Liver (tissue), 9 donors: ENCODE measurements around the gene HLA-C. TPM values are rescaled to one million over a fixed set of nuclear protein-coding genes. Genes with fewer than 3 reads are reported as not detected.

ENCODE experiments used
- DNase-seq: peaks from one replicate; pipeline ENCODE4 v3.0.0-alpha.2; 2017; ENCODE audit warnings: low spot score
- H3K27ac ChIP-seq, 2 donors: one replicate each; pipeline ENCODE4 v1.7.0; 2013; ENCODE audit warnings: inconsistent platforms in 2 of 2, low read length in 2 of 2, control low read depth in 1 of 2, low read depth in 1 of 2, mild to moderate bottlenecking in 1 of 2
- H3K27me3 ChIP-seq, 4 donors: one replicate each; pipeline versions ENCODE4 v1.6.1 to v1.7.0; 2013; ENCODE audit warnings: low read length in 3 of 4, inconsistent platforms in 1 of 4, mild to moderate bottlenecking in 1 of 4, moderate library complexity in 1 of 4; ENCODE audit not compliant: control insufficient read depth in 4 of 4, insufficient read depth in 4 of 4
- H3K36me3 ChIP-seq, 4 donors: one replicate each; pipeline versions ENCODE4 v1.6.1 to v1.7.0; 2013; ENCODE audit warnings: low read length in 3 of 4, mild to moderate bottlenecking in 3 of 4, low read depth in 1 of 4, moderate library complexity in 1 of 4; ENCODE audit not compliant: control insufficient read depth in 4 of 4, insufficient read depth in 3 of 4
- H3K4me1 ChIP-seq, 4 donors: one replicate each; pipeline versions ENCODE4 v1.6.1 to v1.7.0; 2013; ENCODE audit warnings: low read length in 3 of 4, mild to moderate bottlenecking in 3 of 4, moderate library complexity in 1 of 4; ENCODE audit not compliant: control insufficient read depth in 4 of 4, insufficient read depth in 4 of 4
- H3K4me3 ChIP-seq, 3 donors: one replicate each; pipeline versions ENCODE4 v1.6.1 to v1.7.0; 2013; ENCODE audit warnings: low read length in 3 of 3, control low read depth in 1 of 3, low read depth in 1 of 3, mild to moderate bottlenecking in 1 of 3
- H3K9ac ChIP-seq, 2 donors: one replicate each; pipeline ENCODE4 v1.7.0; 2013; ENCODE audit warnings: low read length in 2 of 2, mild to moderate bottlenecking in 2 of 2, moderate library complexity in 2 of 2, control low read depth in 1 of 2, low read depth in 1 of 2
- H3K9me3 ChIP-seq, 4 donors: one replicate each; pipeline versions ENCODE4 v1.6.1 to v1.7.0; 2013; ENCODE audit warnings: low read length in 3 of 4; ENCODE audit not compliant: control insufficient read depth in 4 of 4
- ATF3 ChIP-seq: IDR thresholded peaks from 2 replicates; pipeline ENCODE4 v1.6.1; 2016; ENCODE audit warnings: antibody characterized with exemption
- CTCF ChIP-seq: fragments of 150-350 bp; IDR thresholded peaks from 2 replicates; pipeline ENCODE4 v1.5.1; 2017; ENCODE audit warnings: improper control_type of control experiment, low read depth, low read length; ENCODE audit not compliant: missing input control
- FOXA1 ChIP-seq: IDR thresholded peaks from 2 replicates; pipeline ENCODE4 v1.6.1; 2016; ENCODE audit warnings: antibody characterized with exemption
- FOXA2 ChIP-seq: IDR thresholded peaks from 2 replicates; pipeline ENCODE4 v1.6.1; 2016; ENCODE audit warnings: antibody characterized with exemption
- GABPA ChIP-seq, 2 donors: IDR thresholded peaks in 1 of 2; conservative IDR thresholded peaks in 1 of 2; 2 replicates each; pipeline ENCODE4 v1.6.1; 2016; ENCODE audit warnings: antibody characterized with exemption in 2 of 2, mild to moderate bottlenecking in 1 of 2, moderate library complexity in 1 of 2
- HNF4A ChIP-seq, 2 donors: conservative IDR thresholded peaks; 2 replicates each; pipeline ENCODE4 v1.6.1; 2016; ENCODE audit warnings: antibody characterized with exemption in 2 of 2, mild to moderate bottlenecking in 2 of 2
- JUND ChIP-seq, 2 donors: IDR thresholded peaks; 2 replicates each; pipeline ENCODE4 v1.6.1; 2016; ENCODE audit warnings: antibody characterized with exemption in 2 of 2
- NR2F2 ChIP-seq: IDR thresholded peaks from 2 replicates; pipeline ENCODE4 v1.6.1; 2016; ENCODE audit warnings: antibody characterized with exemption
- RAD21 ChIP-seq, 2 donors: IDR thresholded peaks; 2 replicates each; pipeline ENCODE4 v1.6.1; 2016; ENCODE audit warnings: antibody characterized with exemption in 2 of 2, mild to moderate bottlenecking in 2 of 2
- REST ChIP-seq: IDR thresholded peaks from 2 replicates; pipeline ENCODE4 v1.6.1; 2016; ENCODE audit warnings: antibody characterized with exemption, mild to moderate bottlenecking
- RXRA ChIP-seq, 2 donors: IDR thresholded peaks; 2 replicates each; pipeline ENCODE4 v1.6.1; 2017 to 2018; ENCODE audit warnings: antibody characterized with exemption in 2 of 2, mild to moderate bottlenecking in 1 of 2
- SP1 ChIP-seq: IDR thresholded peaks from 2 replicates; pipeline ENCODE4 v1.6.1; 2018; ENCODE audit warnings: antibody characterized with exemption, mild to moderate bottlenecking
- TAF1 ChIP-seq: conservative IDR thresholded peaks from 2 replicates; pipeline ENCODE4 v1.6.1; 2016; ENCODE audit warnings: antibody characterized with exemption, mild to moderate bottlenecking
- YY1 ChIP-seq: IDR thresholded peaks from 2 replicates; pipeline ENCODE4 v1.6.1; 2016; ENCODE audit warnings: antibody characterized with exemption, mild to moderate bottlenecking
- ZBTB33 ChIP-seq: IDR thresholded peaks from 2 replicates; pipeline ENCODE4 v1.6.1; 2016; ENCODE audit warnings: antibody characterized with exemption
- WGBS: extraction: QIAGEN DNeasy Blood & Tissue Kit; methylation state at CpG from one replicate; pipeline ENCODE4 v1.1.7; 2013; 5-methylcytosine and 5-hydroxymethylcytosine counted together
- polyA plus RNA-seq, 2 donors: library from polyadenylated mRNA; stranded (reverse) in 1 of 2; unstranded in 1 of 2; fragments of 200-250 nt in 1 of 2; fragments of >200 nt in 1 of 2; fragmentation: Nextera tagmentation in 1 of 2; extraction: Ambion mirVana in 1 of 2; gene quantifications; one replicate each; pipeline versions ENCODE4 v1.2.1 to v1.2.3, GENCODE V29; 2013 to 2015
- total RNA-seq, 2 donors: library from RNA; depleted of rRNA; stranded (reverse); fragments of >200 nt; gene quantifications; one replicate each; pipeline ENCODE4 v1.2.3, GENCODE V29; 2014
- donor health status: healthy.
- donor health status: healthy.
- donor health status: healthy.
- donor health status: healthy.
- donor health status: healthy.

Gene HLA-C
- total and polyA plus RNA-seq, 4 donors, result 232 to 317 (median 270) TPM

- no peak for TF ChIP-seq CTCF
- WGBS, result 74% methylated on average over 6 of the region's 6 CpGs
- no peaks in the 10 kb centered on the region for H3K4me1 ChIP-seq
- no peak overlapping the region for H3K9ac ChIP-seq
- H3K9me3 ChIP-seq, result no peaks in the 10 kb centered on the region
- H3K36me3 ChIP-seq, result no peaks in the 10 kb centered on the region
- H3K27ac ChIP-seq, result no peak overlapping the region
- no peak overlapping the region for H3K4me3 ChIP-seq
- H3K27me3 ChIP-seq, result no peaks in the 10 kb centered on the region
- no peak for DNase-seq
These were observed 43.4 kb downstream of the HLA-C start for GRCh38 chr6:31228476-31228875.

- Histone ChIP-seq H3K36me3 (no peaks in the 10 kb centered on the region), H3K27me3 (no peaks in the 10 kb centered on the region), H3K9ac (no peak overlapping the region), H3K27ac (no peak overlapping the region), H3K4me3 (no peak overlapping the region), H3K4me1 (no peaks in the 10 kb centered on the region), H3K9me3 (no peaks in the 10 kb centered on the region)
- WGBS, result 75% methylated on average over 7 of the region's 7 CpGs
- DNase-seq, result no peak
- no peak for TF ChIP-seq REST
- no peak for TF ChIP-seq RXRA (IDR thresholded peaks at IDR 0.05)
- no peak for TF ChIP-seq NR2F2
- TF ChIP-seq SP1, result no peak
- TF ChIP-seq RAD21 (IDR thresholded peaks at IDR 0.05), result no peak
These were observed 44.7 kb downstream of the HLA-C start for GRCh38 chr6:31227143-31227542.

GRCh38 chr6:31225735-31226134, 46.2 kb downstream of the HLA-C start:
- no peak overlapping the region for H3K9ac ChIP-seq
- 63% methylated on average over 7 of the region's 7 CpGs for WGBS
- no peak for DNase-seq
- H3K4me1 ChIP-seq, result no peaks in the 10 kb centered on the region
- no peaks in the 10 kb centered on the region for H3K9me3 ChIP-seq
- H3K36me3 ChIP-seq, result no peaks in the 10 kb centered on the region
- no peaks in the 10 kb centered on the region for H3K27me3 ChIP-seq
- H3K27ac ChIP-seq, result no peak overlapping the region
- no peak overlapping the region for H3K4me3 ChIP-seq
- no peak for TF ChIP-seq FOXA2
- no peak for TF ChIP-seq HNF4A (conservative IDR thresholded peaks at IDR 0.05)
- TF ChIP-seq ZBTB33, result no peak
- TF ChIP-seq JUND (IDR thresholded peaks at IDR 0.05), result no peak
- TF ChIP-seq TAF1, result no peak
- no peak for TF ChIP-seq ATF3
- TF ChIP-seq FOXA1, result no peak
- TF ChIP-seq YY1, result no peak
- no peak for TF ChIP-seq GABPA (IDR thresholded peaks at IDR 0.05 in 1 of 2, conservative IDR thresholded peaks at IDR 0.05 in 1 of 2)
- TF ChIP-seq CTCF, result no peak
- TF ChIP-seq REST, result no peak
- no peak for TF ChIP-seq RXRA (IDR thresholded peaks at IDR 0.05)
